SK-N-SH treated with all-trans-retinoic acid at 6 μM for 48 hours (cell line): ENCODE data around the gene CLECL1.
"Not testable (repeated sequence)": the region's sequence is repeated elsewhere in the genome, so short reads cannot be mapped to it uniquely, and the experiment has no call there.

ENCODE experiments used
- ATAC-seq: fragments of 200-7000 bp; cut with Tn5 transposase; 3 replicates; pipeline ENCODE4 v1.9.1; 2020; ENCODE audit warnings: mild to moderate bottlenecking, moderate library complexity
- BACH2 ChIP-seq: fragments of 250-450 bp; sonication (Bioruptor Pico); IDR thresholded peaks from 2 replicates; pipeline ENCODE4 v1.9.0; 2021; ENCODE audit warnings: mild to moderate bottlenecking, borderline replicate concordance
- CSDC2 ChIP-seq: fragments of 250-450 bp; sonication (Bioruptor Pico); IDR thresholded peaks from 2 replicates; pipeline ENCODE4 v1.5.0; 2020; ENCODE audit warnings: mild to moderate bottlenecking, moderate library complexity
- GLIS3 ChIP-seq: fragments of 250-450 bp; sonication (Bioruptor Pico); IDR thresholded peaks from 2 replicates; pipeline ENCODE4 v1.5.0; 2020; ENCODE audit warnings: mild to moderate bottlenecking, moderate library complexity
- ISL1 ChIP-seq: fragments of 250-450 bp; sonication (Bioruptor Pico); IDR thresholded peaks from 2 replicates; pipeline ENCODE4 v2.1.2; 2022; ENCODE audit warnings: mild to moderate bottlenecking, moderate library complexity
- PPARA ChIP-seq: fragments of 250-450 bp; sonication (Bioruptor Pico); IDR thresholded peaks from 2 replicates; pipeline ENCODE4 v1.5.0; 2020; ENCODE audit warnings: mild to moderate bottlenecking, borderline replicate concordance
- RARB ChIP-seq: fragments of 250-450 bp; sonication (Bioruptor Pico); IDR thresholded peaks from 2 replicates; pipeline ENCODE4 v1.8.0; 2021; ENCODE audit warnings: mild to moderate bottlenecking, moderate library complexity
- TCF4 ChIP-seq: fragments of 250-450 bp; sonication (Bioruptor Pico); IDR thresholded peaks from 2 replicates; pipeline ENCODE4 v1.8.0; 2021; ENCODE audit warnings: mild to moderate bottlenecking, moderate library complexity, borderline replicate concordance
- ZC3H10 ChIP-seq: fragments of 250-450 bp; sonication (Bioruptor Pico); IDR thresholded peaks from 2 replicates; pipeline ENCODE4 v1.5.1; 2021; ENCODE audit warnings: mild to moderate bottlenecking, moderate library complexity
- ZFP3 ChIP-seq: fragments of 250-450 bp; sonication (Bioruptor Pico); IDR thresholded peaks from 2 replicates; pipeline ENCODE4 v1.5.0; 2020; ENCODE audit warnings: mild to moderate bottlenecking, moderate library complexity
- ZFP30 ChIP-seq: fragments of 450-650 bp; formaldehyde crosslinking; IDR thresholded peaks from 2 replicates; pipeline ENCODE4 v1.5.0; 2022; ENCODE audit warnings: mild to moderate bottlenecking, moderate library complexity
- ZNF70 ChIP-seq: fragments of 450-650 bp; formaldehyde crosslinking; IDR thresholded peaks from 2 replicates; pipeline ENCODE4 v1.5.0; 2020; ENCODE audit warnings: mild to moderate bottlenecking, moderate library complexity
- TF ChIP-seq, protein P1 (sequence below): fragments of 250-450 bp; sonication (Bioruptor Pico); IDR thresholded peaks from 2 replicates; pipeline ENCODE4 v1.8.0; 2021; ENCODE audit warnings: low read depth, mild to moderate bottlenecking, moderate library complexity, borderline replicate concordance
- TF ChIP-seq, protein P2 (sequence below): fragments of 250-450 bp; sonication (Bioruptor Pico); IDR thresholded peaks from 2 replicates; pipeline ENCODE4 v1.5.1; 2020; ENCODE audit warnings: low read depth, mild to moderate bottlenecking, moderate library complexity
- TF ChIP-seq, protein P3 (sequence below): fragments of 250-450 bp; sonication (Bioruptor Pico); IDR thresholded peaks from 2 replicates; pipeline ENCODE4 v1.8.0; 2020; ENCODE audit warnings: mild to moderate bottlenecking, moderate library complexity, borderline replicate concordance
- TF ChIP-seq, protein P4 (sequence below): fragments of 250-450 bp; sonication (Bioruptor Pico); IDR thresholded peaks from 2 replicates; pipeline ENCODE4 v1.5.0; 2020; ENCODE audit warnings: mild to moderate bottlenecking, moderate library complexity

The CLECL1 gene

DNA sequence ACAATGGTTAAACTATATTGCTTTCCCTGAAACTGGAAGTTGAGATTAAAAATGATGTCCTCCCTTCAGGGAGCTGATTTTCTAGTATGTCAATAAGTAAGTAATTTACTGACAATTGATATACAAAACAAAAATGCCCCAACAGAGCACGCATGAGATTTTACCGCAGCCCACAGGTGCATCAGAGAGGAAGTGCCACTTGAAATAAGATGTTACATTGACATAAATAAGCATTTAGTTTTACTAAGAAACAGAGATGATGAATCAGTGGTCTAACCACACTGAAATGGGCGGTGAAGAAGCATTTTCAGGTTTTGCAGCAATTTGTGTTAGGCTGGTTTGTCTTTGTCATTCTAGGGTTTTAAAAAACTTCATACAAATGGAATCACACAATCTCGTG lies 8.8 kb upstream of the CLECL1 start:
- ATAC-seq, result no peak
- no peak for TF ChIP-seq RARB (CRISPR knock-in tag)
- TF ChIP-seq, protein P1, sequence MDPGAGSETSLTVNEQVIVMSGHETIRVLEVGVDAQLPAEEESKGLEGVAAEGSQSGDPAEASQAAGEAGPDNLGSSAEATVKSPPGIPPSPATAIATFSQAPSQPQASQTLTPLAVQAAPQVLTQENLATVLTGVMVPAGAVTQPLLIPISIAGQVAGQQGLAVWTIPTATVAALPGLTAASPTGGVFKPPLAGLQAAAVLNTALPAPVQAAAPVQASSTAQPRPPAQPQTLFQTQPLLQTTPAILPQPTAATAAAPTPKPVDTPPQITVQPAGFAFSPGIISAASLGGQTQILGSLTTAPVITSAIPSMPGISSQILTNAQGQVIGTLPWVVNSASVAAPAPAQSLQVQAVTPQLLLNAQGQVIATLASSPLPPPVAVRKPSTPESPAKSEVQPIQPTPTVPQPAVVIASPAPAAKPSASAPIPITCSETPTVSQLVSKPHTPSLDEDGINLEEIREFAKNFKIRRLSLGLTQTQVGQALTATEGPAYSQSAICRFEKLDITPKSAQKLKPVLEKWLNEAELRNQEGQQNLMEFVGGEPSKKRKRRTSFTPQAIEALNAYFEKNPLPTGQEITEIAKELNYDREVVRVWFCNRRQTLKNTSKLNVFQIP (CRISPR knock-in tag), result no peak
- TF ChIP-seq, protein P2, sequence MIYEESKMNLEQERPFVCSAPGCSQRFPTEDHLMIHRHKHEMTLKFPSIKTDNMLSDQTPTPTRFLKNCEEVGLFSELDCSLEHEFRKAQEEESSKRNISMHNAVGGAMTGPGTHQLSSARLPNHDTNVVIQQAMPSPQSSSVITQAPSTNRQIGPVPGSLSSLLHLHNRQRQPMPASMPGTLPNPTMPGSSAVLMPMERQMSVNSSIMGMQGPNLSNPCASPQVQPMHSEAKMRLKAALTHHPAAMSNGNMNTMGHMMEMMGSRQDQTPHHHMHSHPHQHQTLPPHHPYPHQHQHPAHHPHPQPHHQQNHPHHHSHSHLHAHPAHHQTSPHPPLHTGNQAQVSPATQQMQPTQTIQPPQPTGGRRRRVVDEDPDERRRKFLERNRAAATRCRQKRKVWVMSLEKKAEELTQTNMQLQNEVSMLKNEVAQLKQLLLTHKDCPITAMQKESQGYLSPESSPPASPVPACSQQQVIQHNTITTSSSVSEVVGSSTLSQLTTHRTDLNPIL (CRISPR knock-in tag), result no peak
- TF ChIP-seq, protein P3, sequence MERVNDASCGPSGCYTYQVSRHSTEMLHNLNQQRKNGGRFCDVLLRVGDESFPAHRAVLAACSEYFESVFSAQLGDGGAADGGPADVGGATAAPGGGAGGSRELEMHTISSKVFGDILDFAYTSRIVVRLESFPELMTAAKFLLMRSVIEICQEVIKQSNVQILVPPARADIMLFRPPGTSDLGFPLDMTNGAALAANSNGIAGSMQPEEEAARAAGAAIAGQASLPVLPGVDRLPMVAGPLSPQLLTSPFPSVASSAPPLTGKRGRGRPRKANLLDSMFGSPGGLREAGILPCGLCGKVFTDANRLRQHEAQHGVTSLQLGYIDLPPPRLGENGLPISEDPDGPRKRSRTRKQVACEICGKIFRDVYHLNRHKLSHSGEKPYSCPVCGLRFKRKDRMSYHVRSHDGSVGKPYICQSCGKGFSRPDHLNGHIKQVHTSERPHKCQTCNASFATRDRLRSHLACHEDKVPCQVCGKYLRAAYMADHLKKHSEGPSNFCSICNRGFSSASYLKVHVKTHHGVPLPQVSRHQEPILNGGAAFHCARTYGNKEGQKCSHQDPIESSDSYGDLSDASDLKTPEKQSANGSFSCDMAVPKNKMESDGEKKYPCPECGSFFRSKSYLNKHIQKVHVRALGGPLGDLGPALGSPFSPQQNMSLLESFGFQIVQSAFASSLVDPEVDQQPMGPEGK (CRISPR knock-in tag), result no peak
- TF ChIP-seq ZNF70 (CRISPR knock-in tag), result no peak
- TF ChIP-seq BACH2, result no peak
- TF ChIP-seq, protein P4, sequence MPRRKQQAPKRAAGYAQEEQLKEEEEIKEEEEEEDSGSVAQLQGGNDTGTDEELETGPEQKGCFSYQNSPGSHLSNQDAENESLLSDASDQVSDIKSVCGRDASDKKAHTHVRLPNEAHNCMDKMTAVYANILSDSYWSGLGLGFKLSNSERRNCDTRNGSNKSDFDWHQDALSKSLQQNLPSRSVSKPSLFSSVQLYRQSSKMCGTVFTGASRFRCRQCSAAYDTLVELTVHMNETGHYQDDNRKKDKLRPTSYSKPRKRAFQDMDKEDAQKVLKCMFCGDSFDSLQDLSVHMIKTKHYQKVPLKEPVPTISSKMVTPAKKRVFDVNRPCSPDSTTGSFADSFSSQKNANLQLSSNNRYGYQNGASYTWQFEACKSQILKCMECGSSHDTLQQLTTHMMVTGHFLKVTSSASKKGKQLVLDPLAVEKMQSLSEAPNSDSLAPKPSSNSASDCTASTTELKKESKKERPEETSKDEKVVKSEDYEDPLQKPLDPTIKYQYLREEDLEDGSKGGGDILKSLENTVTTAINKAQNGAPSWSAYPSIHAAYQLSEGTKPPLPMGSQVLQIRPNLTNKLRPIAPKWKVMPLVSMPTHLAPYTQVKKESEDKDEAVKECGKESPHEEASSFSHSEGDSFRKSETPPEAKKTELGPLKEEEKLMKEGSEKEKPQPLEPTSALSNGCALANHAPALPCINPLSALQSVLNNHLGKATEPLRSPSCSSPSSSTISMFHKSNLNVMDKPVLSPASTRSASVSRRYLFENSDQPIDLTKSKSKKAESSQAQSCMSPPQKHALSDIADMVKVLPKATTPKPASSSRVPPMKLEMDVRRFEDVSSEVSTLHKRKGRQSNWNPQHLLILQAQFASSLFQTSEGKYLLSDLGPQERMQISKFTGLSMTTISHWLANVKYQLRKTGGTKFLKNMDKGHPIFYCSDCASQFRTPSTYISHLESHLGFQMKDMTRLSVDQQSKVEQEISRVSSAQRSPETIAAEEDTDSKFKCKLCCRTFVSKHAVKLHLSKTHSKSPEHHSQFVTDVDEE (CRISPR knock-in tag), result no peak
- no peak for TF ChIP-seq GLIS3 (CRISPR knock-in tag)
- no peak for TF ChIP-seq ZFP30 (CRISPR knock-in tag)
- no peak for TF ChIP-seq TCF4 (CRISPR knock-in tag)
- TF ChIP-seq ISL1 (CRISPR knock-in tag), result no peak
- TF ChIP-seq, all 23 proteins: peak for 0

DNA sequence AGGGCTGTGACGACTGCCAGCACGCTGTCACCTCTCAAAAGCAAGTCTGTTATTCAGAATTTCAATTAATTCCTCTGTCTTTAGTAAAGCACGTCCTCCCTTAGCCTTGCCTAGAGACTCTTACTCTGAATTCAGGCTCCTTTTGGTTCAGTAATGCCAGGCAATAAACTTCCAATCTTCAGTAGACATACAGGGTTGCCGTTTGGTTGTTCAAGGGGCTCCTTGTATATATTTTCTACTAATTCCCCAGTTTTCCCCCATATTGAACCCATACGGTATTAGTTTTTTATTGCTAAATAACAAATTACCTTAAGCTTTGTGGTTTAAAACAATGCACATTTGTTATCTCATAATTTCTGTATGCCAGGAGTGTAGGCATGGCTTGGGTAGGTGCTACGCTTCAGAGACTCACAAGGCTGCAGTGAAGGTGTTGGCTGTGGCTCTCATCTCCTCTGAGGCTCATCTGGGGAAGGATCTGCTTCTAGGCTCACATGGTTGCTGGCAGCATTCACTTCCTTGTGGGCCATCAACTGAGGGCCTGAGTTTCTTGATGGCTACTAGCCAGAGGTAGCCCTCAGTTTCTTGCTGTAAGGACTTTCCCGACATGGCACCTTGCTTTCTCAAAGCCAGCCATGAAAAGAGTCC lies 7.3 kb upstream of the CLECL1 start:
- TF ChIP-seq ZFP3 (no peak), CSDC2 (no peak)
- no peak for ATAC-seq

DNA sequence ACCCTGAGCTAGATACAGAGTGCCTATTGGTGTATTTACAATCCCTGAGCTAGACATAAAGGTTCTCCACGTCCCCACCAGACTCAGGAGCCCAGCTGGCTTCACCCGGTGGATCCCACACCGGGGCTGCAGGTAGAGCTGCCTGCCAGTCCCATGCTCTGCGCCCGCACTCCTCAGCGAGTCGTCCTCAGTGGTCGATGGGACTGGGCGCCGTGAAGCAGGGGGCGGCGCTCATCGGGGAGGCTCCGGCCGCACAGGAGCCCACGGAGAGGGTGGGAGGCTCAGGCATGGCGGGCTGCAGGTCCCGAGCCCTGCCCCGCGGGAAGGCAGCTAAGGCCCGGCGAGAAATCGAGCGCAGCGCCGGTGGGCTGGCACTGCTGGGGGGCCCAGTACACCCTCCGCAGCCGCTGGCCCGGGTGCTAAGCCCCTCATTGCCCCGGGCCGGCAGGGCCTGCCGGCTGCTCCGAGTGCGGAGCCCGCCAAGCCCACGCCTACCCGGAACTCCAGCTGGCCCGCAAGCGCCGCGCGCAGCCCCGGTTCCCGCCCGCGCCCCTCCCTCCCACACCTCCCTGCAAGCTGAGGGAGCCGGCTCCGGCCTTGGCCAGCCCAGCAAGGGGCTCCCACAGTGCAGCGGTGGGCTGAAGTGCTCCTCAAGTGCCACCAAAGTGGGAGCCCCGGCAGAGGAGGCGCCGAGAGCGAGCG lies 6.7 kb upstream of the CLECL1 start:
- TF ChIP-seq ZFP3, result peak; percentile 72
- peak; percentile 58 for ATAC-seq

DNA sequence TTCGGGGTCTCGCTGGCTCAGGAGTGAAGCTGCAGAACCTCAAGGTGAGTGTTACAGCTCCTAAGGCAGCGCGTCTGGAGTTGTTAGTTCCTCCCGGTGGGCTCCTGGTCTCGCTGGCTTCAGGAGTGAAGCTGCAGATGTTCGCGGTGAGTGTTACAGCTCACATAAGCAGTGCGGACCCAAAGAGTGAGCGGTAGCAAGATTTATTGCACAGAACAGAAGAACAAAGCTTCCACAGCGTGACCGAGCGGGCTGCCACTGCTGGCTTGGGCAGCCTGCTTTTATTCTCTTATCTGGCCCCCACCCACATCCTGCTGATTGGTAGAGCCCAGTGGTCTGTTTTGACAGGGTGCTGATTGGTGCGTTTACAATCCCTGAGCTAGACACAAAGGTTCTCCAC lies 6.0 kb upstream of the CLECL1 start:
- ATAC-seq, result not testable (repeated sequence)

DNA sequence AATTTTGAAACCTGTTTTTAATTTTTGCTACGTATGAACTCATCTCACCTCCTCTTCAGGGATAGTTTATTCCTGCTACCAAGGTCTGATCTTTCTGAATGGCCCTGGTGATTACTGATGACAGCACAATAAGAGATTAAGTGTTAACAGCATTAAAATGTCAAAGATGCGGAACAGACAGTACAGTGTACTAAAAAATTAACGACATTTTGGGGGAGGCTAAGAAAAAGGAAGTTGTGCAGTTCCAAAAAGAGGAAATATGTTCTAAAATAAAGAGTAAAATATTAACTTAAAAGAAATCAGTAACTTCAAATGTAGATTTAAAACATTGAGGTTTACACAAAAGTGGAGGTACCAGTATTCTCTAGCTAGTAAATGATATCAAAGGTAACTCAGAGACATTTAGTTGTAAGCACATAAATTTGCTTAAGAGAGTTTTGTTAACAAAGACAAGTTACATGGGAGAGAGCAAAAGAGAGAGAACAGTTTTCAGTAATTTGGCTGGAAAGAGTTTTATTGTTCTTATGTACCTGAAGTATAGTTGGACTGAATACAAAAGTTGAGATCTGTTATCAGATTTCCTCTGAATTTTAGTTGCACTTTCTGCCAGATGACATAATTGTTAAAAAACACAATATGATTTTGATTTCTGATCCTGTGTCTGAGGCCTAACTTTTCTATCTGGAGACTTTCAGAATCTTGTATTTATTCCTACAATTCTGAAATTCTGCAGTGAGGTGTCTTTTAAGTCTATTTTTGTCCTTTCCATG lies 4.2 kb upstream of the CLECL1 start:
- no peak for ATAC-seq
- TF ChIP-seq TCF4 (CRISPR knock-in tag) (no peak), PPARA (CRISPR knock-in tag) (no peak), ZC3H10 (CRISPR knock-in tag) (no peak)
- TF ChIP-seq, protein P3 (CRISPR knock-in tag), result no peak
